Measurements from ENCODE around the gene TMEM131.
"Not testable (repeated sequence)": the region's sequence is repeated elsewhere in the genome, so short reads cannot be mapped to it uniquely, and the experiment has no call there.

TMEM131 gene

GRCh38 chr2:97995734-97996624 is at the start of gene TMEM131:
TMEM131 (minus strand) TSS chr2:97995948; CDS start chr2:97995662, 286 bp downstream.
- H3K36me3 ChIP-seq, result no peaks in the 10 kb centered on the region
- peak; percentile 96 for DNase-seq
- H3K4me3 ChIP-seq (ENCODE audit: low read depth, low read length), result peak within 1 kb of the TSS; percentile 68
- H3K27ac ChIP-seq, result peak within 1 kb of the TSS; percentile 97
- no peaks in the 10 kb centered on the region for H3K27me3 ChIP-seq (ENCODE audit: insufficient read depth, low read depth, severe bottlenecking)
- no peaks in the 10 kb centered on the region for H3K9me3 ChIP-seq (ENCODE audit: severe bottlenecking)
- TF ChIP-seq CTCF (IDR thresholded peaks at IDR 0.05; ENCODE audit: low read depth, low read length), result no peak

GRCh38 chr2:98044730-98045129 is 49.0 kb upstream of the TMEM131 start:
- H3K36me3 ChIP-seq; H3K27ac ChIP-seq; DNase-seq; H3K4me3 ChIP-seq (ENCODE audit: low read depth, low read length); H3K27me3 ChIP-seq (ENCODE audit: insufficient read depth, low read depth, severe bottlenecking); H3K9me3 ChIP-seq (ENCODE audit: severe bottlenecking): not testable (repeated sequence)

- Histone ChIP-seq H3K4me3 (ENCODE audit: low read depth, low read length) (no peak overlapping the region), H3K9me3 (ENCODE audit: severe bottlenecking) (peaks cover 4% of the 10 kb centered on the region), H3K27me3 (ENCODE audit: insufficient read depth, low read depth, severe bottlenecking) (no peaks in the 10 kb centered on the region), H3K36me3 (no peaks in the 10 kb centered on the region), H3K27ac (no peak overlapping the region)
- DNase-seq, result no peak
- TF ChIP-seq CTCF (IDR thresholded peaks at IDR 0.05; ENCODE audit: low read depth, low read length), result no peak
Measured at GRCh38 chr2:98043101-98043500, 47.4 kb upstream of the TMEM131 start.

GRCh38 chr2:98040331-98040939 is 44.7 kb upstream of the TMEM131 start:
- DNase-seq, result no peak
- no peak for TF ChIP-seq CTCF (IDR thresholded peaks at IDR 0.05; ENCODE audit: low read depth, low read length)
- no peak overlapping the region for H3K4me3 ChIP-seq (ENCODE audit: low read depth, low read length)
- no peaks in the 10 kb centered on the region for H3K27me3 ChIP-seq (ENCODE audit: insufficient read depth, low read depth, severe bottlenecking)
- H3K36me3 ChIP-seq, result no peaks in the 10 kb centered on the region
- H3K9me3 ChIP-seq (ENCODE audit: severe bottlenecking), result peaks cover 4% of the 10 kb centered on the region
- H3K27ac ChIP-seq, result no peak overlapping the region

- TF ChIP-seq CTCF (IDR thresholded peaks at IDR 0.05; ENCODE audit: low read depth, low read length), result no peak
- H3K9me3 ChIP-seq (ENCODE audit: severe bottlenecking), result no peaks in the 10 kb centered on the region
- H3K36me3 ChIP-seq, result no peaks in the 10 kb centered on the region
- no peaks in the 10 kb centered on the region for H3K27me3 ChIP-seq (ENCODE audit: insufficient read depth, low read depth, severe bottlenecking)
- no peak for DNase-seq
- no peak overlapping the region for H3K27ac ChIP-seq
- H3K4me3 ChIP-seq (ENCODE audit: low read depth, low read length), result no peak overlapping the region
Measured at GRCh38 chr2:98039085-98039756, 43.5 kb upstream of the TMEM131 start.
